HG03520 (cell line): ENCODE results near the gene NCS1.

Source experiments
- ATAC-seq: cut with Tn5 transposase; IDR thresholded peaks from one replicate; pipeline ENCODE4 v1.9.1; 2021; ENCODE audit warnings: mild to moderate bottlenecking, moderate library complexity; ENCODE audit not compliant: unreplicated experiment

NCS1 gene

GRCh38 chr9:130147198-130147597, 25.0 kb upstream of the NCS1 start:
- ATAC-seq: no peak

- ATAC-seq: no peak
Observed at GRCh38 chr9:130147910-130148309, 24.3 kb upstream of the NCS1 start.

- no peak for ATAC-seq
Observed at GRCh38 chr9:130149031-130149430, 23.2 kb upstream of the NCS1 start.

DNA sequence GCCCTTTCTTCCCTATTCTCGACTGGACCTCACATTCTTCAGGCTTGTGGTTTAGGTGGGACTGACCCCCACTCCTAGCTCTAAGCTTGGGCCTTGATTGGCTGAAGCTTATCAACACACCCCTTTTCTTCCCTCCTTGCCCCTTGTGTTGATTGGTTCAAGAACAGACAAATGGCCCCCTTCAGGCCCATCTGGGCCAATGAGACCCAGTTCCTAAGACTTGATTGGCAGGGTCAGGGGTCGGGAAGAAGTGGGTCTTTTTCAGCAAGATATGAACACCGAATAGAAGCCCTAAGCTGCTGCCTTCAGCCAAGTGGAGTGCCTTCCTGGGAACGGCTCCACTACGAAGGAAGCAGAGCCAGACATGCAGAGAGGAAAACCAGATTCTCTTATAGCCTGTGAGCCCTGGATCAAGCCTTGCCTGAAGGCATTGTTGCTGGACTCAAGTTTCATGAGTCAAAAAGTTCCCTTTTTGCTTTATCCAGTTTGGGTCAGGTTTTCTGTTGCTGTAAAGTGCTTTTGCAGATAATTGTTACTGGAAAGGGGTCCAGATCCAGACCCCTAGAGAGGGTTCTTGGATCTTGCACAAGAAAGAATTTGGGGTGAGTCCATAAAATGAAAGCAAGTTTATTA, 22.4 kb upstream of the NCS1 start:
- no peak for ATAC-seq

DNA sequence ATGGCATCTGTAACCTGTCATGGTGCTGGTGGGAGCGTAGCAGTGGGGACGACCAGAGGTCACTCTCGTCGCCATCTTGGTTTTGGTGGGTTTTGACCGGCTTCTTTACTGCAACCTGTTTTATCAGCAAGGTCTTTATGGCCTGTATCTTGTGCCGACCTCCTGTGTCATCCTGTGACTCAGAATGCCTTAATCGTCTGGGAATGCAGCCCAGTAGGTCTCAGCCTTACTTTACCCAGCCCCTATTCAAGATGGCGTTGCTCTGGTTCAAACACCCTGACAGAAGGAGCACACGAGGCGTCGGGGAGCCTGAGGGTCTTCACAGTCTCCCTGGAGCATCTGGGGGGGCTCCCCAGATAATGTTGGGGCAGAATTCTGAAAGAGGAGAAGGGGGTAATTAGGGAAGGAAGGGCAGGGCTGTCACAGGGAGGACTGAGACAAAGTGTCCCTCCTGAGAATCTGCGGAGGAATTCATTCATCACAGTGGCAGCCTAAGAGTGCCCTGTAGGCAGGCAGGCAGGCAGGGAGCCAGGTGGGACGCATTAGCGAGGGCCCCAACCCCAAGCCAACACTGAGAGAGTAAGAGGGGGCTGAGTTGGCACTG, 21.3 kb upstream of the NCS1 start:
- ATAC-seq: no peak

- no peak for ATAC-seq
Observed at GRCh38 chr9:130154816-130155215, 17.4 kb upstream of the NCS1 start.

GRCh38 chr9:130155647-130156046, 16.6 kb upstream of the NCS1 start:
- no peak for ATAC-seq

DNA sequence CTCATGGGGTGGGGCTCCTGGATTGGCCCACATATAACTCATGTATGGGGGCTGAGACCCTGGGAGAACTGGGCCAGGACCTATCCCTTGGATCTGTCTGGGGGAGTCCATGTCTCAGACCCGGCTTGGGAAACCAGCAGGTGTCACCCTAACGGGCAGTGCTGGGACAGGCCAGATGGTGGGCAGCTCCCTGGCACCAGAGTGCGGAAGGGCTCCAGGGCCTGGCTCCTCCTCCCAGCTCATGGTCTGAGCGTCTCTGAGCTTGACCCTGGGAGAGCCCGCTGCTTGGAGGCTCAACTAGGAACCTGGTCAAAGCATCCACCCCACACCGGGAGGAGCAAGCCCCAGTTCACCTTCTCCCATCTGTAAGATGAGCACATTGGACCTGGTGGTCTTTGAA, 15.5 kb upstream of the NCS1 start:
- no peak for ATAC-seq

DNA sequence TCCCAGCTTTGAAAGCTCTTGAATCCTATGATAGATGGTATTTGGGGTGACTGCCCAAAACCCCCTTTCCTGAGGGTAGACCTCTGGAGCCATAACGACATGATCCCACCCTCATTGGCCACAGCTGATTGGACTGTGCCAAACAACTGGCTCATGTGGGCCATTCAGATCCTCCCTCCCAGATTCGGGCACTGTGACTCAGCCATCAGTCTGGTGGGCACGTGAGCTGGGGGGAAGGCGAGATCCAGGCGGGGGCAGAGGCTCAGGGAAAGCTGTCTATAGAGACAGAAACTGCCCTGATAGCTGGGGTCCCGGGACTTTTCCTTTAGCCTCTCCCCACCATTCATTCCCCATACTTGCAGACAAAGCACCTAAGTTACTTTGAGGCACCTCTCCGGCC, 15.1 kb upstream of the NCS1 start:
- ATAC-seq: no peak

GRCh38 chr9:130158001-130158400, 14.2 kb upstream of the NCS1 start:
- ATAC-seq: no peak

DNA sequence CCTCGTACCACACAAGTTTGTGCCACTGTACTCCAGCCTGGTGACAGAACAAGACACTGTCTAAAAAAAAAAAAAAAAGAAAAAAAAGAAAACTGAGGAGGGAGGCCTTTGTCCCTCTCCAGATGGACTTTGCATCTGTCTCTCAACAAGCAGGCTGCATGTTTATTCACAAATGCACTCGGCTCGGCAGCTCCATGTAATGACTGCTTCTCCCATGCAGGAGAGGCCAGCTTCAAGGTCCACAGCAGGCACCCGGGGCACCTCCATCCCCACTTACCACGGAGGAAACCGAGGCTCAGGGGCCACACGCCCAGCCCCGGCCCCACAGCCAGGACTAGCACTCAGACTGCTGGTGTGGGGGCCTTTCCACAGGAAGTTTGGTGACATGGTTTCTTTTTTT, 13.1 kb upstream of the NCS1 start:
- no peak for ATAC-seq

DNA sequence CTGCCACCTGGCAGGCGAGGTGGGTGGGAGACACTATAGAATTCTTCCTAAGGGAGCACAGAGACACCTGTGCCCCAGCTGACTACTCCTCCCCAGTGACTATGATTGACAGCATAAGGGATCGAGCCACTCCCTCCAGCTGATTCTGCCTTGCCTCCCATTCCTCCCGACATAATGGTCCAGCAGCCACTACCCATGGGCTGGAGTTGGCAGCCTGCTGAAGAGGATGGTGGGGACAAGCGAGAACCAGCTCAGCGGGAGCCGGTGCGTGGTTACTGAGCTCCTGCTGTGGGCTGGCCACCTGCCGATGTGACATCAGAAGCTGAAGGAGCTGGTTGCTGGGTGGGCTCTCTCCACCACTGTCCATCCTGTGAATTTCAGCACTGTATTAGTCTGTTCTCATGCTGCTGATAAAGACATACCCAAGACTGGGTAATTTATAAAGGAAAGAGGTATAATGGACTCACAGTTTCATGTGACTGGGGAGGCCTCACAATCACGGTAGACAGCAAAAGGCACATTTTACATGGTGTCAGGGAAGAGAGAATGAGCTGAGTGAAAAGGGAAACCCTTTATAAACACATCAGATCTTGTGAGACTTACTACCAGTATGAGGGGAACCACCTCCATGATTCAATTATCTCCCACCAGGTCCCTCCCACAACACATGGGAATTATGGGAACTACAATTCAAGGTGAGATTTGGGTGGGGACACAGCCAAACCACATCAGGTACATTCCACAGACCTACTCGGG, 12.1 kb upstream of the NCS1 start:
- no peak for ATAC-seq

GRCh38 chr9:130160862-130161470, 11.2 kb upstream of the NCS1 start:
- ATAC-seq: no peak

DNA sequence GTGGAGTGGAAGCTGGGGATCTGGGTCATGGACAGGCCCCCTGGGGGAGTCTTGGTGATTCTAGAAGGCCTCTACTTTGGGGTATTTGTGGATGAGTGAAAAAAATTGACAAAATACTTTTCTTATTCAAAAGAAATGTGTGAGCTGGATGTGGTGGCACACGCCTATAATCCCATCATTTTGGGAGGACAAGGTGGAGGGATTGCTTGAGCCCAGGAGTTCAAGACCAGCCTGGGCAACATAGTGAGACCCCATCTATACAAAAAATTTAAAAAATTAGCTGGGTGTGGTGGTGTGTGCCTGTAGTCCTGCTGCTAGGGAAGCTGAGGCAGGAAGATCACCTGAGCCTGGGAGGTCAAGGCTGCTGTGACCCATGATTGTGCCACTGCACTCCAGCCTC, 6.6 kb upstream of the NCS1 start:
- no peak for ATAC-seq

GRCh38 chr9:130166399-130166798, 5.8 kb upstream of the NCS1 start:
- ATAC-seq: no peak

- ATAC-seq: no peak
Observed at GRCh38 chr9:130167927-130168326, 4.3 kb upstream of the NCS1 start.

DNA sequence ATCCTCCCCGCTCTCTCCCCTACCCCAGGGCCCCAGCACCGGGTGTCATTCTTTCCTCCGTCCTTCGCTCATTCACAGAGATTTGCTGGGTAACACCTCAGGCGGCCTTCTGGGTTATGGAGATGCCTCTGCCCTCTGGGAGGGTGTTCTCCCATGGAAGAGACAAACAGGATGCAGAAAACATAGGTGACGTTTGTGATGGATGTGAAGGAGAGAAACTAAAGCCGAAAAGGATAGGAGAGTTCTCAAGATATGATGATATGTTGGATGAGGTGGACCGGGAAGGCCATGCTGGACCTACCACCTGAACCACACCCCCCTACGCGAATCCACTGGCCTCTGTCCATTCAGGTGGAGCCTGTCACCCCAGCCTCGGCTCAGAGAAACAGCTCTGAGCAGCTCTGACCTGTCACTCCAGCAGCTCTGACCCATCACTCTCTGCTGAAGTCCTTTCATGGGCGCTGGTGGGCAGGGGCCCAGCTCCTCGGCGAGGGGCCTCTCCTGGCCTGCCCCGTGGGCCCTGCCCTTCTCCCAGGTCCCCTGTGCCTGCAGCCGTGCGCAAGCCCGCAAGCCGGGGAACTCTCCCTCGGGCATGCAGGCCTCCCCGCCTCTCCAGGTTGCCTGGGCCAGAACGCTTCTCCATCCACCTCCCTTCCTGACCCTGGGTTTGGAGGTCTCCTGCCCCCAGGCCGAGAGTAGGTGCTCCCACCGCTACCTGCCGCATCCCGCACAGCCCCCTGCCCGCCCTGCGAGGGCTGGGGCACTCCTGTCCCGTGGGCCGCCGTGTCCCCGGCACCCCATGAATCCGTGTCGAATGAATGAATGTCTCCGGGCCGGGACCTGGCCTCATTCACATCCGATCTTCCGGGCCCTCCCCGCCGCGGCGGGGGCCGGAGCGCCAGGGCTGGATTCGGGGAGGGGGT, 717 bp upstream of the NCS1 start:
- no peak for ATAC-seq

GRCh38 chr9:130172858-130173665, 858 bp downstream of the NCS1 start:
- no peak for ATAC-seq

GRCh38 chr9:130173666-130173983, 1.4 kb downstream of the NCS1 start:
- no peak for ATAC-seq

DNA sequence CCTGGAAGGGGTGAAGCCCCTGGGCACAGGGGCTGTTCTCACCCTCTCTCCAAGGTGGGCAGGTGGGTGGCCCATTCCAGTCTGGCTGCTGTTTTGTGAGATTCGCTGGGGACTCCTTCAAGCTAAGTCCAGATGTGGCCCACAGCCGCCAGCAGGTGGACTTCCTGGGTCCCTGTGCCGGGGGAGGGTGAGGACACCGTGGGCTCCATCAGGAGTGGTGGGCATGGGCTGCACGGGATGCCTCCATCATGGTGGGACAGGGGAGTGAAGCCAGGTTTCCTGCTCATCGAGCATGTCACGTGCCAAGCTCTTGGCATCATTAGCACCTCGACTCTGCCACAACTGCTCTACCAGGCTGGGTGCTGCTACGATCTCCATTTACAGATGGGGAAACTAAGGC, 1.8 kb downstream of the NCS1 start:
- no peak for ATAC-seq
